G401 (cell line): Measurements from ENCODE around the gene CDH23. TPM values are rescaled to one million over a fixed set of nuclear protein-coding genes. Genes with fewer than 3 reads are reported as not detected.

ENCODE experiments used
- DNase-seq: peaks from one replicate; pipeline ENCODE4 v3.0.0-alpha.2; 2015; ENCODE audit warnings: low spot score
- in situ Hi-C: cut with HindIII; loops from 2 replicates; pipeline ENCODE4 v1.10.0; 2016; ENCODE audit warnings: low sequenced_read_pairs, mixed read lengths
- total RNA-seq: library from RNA; depleted of rRNA; stranded (reverse); fragments of >200 nt; shearing (Covaris generic); gene quantifications from 2 replicates; pipeline ENCODE4 v1.2.3, GENCODE V29; 2014

CDH23 gene
- total RNA-seq, 1 experiment from 2014 or later = 5.9 TPM

DNA sequence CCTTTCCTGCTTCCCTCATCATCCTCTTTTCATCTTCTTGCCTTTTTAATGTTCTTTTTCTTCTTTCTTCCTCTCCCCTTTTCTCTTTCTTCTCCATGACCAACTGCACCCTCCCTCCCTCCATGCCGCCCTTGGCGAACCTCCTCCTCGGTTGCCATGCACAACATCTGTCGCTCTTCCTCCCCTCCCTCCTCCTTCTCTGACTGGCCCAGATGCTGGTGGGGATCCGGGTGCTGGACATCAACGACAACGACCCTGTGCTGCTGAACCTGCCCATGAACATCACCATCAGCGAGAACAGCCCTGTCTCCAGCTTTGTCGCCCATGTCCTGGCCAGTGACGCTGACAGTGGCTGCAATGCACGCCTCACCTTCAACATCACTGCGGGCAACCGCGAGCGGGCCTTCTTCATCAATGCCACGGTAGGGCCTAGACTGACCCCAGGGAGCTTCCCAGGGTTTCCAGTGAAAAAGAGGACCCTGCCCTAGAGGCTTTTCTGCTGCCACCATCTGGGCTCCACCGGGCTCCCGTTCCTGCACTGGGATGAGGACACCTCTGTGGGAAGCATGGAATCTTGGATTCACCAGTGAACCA, 388.1 kb downstream of the CDH23 start:
- in situ Hi-C loops = no loop called here
- DNase-seq = no peak

DNA sequence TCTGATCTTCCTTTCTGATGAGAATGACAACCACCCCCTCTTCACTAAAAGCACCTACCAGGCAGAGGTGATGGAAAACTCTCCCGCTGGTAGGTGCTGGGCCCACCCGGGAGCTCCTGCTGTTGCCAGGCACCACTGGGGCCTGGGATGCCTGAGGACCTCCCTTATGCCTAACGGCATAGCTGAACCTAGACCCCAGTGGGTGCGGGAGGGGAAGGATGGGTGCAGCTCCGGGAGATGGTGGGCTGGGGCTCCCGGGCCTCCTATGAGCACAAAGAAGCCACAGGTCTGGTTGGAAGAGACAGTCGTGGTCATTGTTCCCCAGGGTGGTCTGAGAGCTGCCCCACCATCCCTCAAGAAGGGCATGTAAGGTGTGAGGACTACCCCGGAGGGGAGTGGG, 392.2 kb downstream of the CDH23 start:
- DNase-seq = no peak
- in situ Hi-C loops = no loop called here

DNA sequence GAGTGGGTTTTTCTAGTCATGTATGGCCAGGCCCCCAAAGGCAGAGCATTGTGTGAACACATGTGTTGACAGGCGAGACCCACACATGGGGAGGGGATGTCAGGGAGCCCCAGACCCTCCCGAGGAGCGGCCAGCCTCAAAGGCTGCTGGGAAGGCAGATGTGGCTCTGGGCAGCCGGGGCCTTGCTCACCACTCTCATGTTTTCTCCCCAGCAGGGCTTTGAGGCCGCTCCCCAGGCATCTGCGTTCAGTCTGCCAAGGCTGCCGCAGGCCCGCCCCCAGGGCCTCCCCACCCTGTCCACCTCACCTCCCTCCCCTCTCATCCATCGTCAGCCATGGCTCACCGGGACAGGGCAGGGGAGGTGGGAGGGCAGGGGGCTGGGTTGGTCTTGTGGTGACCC, 393.2 kb downstream of the CDH23 start:
- in situ Hi-C loops = no loop called here
- no peak for DNase-seq

DNA sequence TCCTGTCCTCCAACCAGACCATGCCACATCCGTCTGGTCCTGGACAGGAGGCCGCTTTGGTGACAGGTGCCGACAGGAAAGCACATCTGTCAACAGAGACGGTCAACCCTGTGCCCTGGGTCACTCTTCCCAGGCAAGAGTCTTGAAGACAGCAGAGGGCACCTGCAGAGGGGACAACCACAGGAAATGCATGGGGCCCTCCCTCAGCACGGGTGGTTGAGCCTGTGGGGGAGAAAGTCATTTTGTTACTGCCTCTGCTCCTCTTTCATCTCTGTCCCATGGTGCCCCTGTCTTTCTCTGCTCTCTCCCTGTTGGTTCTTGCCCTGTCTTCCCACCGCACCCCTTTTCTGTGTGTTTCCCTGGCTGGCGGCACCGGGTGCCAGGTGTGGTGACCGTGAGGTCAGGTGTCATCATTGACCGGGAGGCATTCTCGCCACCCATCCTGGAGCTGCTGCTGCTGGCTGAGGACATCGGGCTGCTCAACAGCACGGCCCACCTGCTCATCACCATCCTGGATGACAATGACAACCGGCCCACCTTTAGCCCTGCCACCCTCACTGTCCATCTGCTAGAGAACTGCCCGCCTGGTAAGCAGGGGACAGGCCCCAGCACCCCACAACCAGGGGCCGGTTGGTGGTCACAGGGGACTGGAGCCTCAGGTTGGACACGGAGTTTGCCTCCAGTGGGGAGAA, 394.2 kb downstream of the CDH23 start:
- DNase-seq = no peak
- in situ Hi-C loops = no loop called here

DNA sequence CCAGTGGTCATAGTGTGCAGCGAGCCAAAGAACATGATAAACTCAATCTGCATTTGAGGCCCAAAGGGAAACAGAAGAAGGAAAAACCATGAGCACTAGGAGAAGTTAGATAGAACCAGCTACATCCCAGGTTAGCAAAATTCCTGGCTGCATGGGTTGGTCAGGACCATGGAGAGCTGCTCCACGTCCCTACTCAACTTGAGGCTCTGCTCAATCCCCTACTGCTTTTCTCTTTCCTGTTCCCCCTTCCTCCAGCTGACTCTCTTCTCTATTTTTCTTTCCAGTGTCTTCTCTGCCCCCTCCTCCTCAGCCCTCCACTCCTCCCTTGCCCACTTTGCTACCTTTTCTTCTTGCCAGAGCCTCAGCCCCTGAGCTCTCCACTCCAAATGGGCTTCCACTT, 398.5 kb downstream of the CDH23 start:
- no peak for DNase-seq
- in situ Hi-C loops = no loop called here

DNA sequence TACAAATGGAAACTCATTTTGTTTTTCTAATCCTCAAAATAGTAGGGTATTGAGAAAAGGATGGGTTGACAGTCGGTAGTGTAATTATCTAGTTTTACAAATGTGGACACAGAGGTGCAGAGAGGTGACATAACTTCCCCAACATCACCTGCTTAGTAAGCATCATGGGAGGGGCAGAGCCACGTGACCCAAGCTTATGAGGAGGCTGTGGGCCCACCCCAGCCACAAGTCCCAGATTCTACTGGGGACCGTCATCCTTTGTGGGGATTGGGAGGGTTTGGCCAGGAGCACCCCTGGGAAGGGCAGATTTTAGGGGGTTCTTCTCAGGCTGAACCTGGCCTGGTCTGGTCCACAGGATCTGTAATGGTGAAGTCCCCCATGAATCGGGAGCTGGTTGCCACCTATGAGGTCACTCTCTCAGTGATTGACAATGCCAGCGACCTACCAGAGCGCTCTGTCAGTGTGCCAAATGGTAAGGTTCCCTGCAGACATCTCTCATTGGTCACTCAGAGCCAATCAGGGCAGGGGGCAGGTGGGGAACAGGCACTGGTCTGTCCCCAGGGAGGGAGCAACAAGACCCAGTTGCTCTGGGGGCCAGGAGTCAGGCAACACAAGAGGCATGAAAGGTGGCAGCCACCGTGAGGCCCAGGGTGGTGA, 400.2 kb downstream of the CDH23 start:
- no peak for DNase-seq
- in situ Hi-C loops = no loop called here

DNA sequence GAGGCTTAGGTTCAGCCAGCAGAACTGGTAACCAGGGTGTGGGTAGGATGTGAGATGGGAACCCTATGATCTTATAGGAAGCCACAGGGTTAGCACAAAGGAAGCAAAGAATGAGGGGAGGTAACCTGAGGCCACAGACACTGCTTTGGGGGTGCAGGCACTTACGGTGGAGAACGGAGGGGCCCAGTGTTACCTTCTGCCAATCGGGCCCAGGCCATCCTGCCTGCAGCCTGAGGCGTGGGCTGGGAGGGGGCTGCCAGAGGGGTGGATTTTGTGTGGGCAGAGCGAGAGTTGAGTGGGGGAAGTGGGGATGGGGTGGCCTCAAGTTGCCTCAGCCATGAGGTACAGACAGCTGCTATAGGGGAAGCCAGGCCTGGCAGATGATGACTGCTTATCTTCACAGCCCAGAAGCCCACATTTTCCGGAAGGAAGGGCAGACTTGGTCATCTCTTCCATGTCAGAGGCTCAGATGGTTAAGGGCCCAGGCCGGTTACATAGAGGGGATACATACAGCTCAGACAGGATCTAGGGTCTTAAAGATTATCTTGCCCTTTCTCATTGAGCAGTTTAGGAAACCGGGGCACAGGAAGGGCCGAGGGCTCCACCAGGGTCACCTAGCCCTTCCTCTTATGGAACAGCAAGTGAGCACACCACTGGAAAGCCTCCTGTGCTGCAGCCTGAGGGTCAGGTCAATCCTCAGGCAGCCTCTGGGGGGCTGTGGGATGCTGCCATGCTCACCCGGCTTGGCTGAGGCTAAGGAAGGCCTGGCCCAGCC, 401.0 kb downstream of the CDH23 start:
- in situ Hi-C loops = no loop called here

DNA sequence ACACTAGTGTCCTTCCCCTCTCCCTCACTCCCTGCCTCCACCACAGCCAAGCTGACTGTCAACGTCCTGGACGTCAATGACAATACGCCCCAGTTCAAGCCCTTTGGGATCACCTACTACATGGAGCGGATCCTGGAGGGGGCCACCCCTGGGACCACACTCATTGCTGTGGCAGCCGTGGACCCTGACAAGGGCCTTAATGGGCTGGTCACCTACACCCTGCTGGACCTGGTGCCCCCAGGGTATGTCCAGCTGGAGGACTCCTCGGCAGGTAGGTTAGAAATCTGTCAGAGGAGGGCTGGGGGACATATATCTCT, 401.5 kb downstream of the CDH23 start:
- DNase-seq = no peak
- in situ Hi-C loops = no loop called here

More for the DNA sequence above, 401.0 kb downstream of the CDH23 start:
- no peak for DNase-seq

DNA sequence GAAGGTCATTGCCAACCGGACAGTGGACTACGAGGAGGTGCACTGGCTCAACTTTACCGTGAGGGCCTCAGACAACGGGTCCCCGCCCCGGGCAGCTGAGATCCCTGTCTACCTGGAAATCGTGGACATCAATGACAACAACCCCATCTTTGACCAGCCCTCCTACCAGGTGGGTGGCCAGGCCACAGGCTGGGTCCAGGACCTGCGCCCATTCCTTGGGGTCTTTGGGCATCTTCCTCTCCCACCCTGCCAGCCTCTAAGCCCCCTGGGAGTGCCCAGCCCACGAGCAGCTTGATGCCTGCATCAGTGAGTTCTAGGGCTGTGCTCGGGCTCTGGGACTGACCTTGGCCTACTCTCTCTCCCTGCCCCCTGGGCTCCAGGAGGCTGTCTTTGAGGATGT, 402.4 kb downstream of the CDH23 start:
- DNase-seq = no peak
- in situ Hi-C loops = no loop called here

DNA sequence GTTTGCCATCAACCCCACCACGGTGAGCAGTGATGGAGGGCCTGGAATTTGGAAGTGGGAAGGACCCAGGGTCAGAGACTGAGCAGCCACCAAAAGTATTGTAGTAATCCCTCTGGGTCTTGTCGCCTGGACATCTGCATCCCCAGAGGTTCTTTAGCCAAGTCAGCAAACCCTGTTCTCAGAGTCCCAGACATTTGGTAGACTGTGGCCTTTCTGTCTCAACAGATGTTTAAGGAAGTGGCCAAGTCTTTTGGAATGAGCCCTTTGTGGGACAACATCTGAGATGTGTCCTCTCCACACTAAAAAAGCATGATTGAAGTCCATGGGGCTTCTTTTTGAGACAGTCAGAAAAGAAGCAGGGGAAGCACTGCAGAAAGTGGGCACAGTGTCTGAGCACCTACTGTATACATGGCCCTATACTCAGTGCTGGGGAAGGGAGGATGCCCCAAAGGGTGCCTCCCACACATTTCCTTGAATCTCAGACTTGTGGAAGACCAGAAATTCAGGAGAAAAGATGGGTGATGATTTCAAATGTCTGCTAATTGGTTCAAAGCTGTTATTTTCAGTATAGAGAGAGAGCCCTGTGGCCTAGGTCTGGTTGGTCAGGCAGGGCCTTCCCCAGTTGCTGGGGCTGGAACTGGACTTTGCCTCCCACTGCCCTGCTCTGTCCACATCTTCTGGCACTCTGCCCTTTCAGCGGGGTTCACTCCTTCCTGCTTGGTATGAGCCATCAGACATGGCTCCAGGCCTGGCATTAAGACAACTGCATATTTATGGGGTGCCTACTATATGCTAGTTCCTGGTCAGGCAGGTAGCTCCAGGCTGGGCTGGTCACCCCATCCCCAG, 403.1 kb downstream of the CDH23 start:
- no peak for DNase-seq
- in situ Hi-C loops = no loop called here

DNA sequence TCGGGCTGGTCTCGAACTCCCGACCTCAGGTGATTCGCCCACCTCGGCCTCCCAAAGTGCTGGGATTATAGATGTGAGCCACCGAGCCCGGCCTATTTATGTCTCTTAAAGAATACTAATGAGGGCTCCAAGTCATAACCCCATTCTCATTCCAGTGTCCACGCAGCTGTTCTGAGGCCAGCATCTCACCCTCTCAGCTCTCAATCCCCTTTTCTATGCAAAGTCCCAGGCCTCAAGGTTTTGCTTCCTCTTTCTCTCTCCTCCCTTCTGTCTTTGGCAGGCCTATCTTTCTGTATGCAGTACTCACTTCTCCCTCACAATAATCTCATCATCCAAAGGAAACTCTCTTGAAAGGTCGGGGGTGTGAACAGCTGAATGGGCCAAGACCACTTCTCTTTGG, 404.6 kb downstream of the CDH23 start:
- in situ Hi-C loops = no loop called here
- no peak for DNase-seq

DNA sequence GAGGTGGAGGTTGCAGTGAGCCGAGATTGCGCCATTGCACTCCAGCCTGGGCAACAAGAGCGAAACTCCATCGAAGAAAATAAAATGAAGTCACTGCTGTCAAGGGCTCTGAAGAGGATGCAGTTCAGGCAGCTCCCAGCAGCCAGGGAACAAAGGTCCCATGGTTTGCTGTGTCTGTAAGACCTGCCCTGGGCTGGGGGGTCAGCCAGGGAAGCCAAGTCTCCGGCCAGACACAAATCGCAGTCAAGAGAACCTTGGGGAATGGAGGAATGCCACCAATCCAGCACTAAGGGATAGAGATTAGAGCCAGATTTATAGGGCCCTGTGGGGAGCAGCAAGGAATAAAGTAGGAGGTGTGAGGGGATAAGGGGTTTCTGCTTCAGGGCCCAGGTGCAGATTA, 405.5 kb downstream of the CDH23 start:
- in situ Hi-C loops = no loop called here
- DNase-seq = no peak

DNA sequence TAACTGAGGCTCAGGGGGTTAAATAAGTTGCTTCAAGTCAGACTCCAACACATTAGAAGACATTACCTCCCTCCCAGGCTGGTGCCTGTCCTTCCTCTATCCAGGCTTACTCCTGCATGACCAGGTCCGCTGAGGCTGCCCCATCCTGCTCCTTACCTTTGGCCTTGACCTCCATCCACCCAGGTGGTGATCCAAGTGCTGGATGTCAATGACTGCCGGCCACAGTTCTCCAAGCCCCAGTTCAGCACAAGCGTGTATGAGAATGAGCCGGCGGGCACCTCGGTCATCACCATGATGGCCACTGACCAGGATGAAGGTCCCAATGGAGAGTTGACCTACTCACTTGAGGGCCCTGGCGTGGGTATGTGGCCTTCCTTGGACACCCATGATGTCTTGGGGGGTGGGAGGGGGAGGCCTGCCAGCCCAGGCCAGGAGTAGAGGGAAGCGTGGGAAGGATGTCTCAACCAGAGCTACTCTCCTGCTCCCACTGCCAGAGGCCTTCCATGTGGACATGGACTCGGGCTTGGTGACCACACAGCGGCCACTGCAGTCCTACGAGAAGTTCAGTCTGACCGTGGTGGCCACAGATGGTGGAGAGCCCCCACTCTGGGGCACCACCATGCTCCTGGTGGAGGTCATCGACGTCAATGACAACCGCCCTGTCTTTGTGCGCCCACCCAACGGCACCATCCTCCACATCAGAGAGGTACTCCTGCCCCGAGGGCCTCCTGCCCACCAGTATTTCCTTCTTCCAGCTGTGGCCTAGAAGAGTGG, 406.2 kb downstream of the CDH23 start:
- in situ Hi-C loops = no loop called here
- DNase-seq = no peak

DNA sequence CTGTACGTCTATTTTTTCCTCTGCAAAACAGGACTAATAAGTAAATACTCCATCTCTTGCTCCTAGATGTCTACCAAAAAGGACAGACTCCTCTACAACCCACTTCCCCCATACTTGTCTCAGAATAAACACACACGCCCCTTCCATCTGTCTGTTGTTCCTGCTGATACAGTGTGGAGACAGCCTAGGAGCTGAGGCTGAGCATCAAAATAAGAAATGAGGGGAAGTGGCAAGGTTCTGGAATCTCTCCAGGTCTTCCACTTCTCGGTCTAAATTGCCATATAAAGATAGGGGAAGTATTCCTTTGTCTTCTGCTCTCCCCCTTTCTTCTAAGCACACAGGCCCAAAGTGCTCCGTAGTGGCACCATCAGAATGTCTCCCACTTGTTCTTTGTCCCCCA, 407.4 kb downstream of the CDH23 start:
- DNase-seq = no peak
- in situ Hi-C loops = no loop called here

DNA sequence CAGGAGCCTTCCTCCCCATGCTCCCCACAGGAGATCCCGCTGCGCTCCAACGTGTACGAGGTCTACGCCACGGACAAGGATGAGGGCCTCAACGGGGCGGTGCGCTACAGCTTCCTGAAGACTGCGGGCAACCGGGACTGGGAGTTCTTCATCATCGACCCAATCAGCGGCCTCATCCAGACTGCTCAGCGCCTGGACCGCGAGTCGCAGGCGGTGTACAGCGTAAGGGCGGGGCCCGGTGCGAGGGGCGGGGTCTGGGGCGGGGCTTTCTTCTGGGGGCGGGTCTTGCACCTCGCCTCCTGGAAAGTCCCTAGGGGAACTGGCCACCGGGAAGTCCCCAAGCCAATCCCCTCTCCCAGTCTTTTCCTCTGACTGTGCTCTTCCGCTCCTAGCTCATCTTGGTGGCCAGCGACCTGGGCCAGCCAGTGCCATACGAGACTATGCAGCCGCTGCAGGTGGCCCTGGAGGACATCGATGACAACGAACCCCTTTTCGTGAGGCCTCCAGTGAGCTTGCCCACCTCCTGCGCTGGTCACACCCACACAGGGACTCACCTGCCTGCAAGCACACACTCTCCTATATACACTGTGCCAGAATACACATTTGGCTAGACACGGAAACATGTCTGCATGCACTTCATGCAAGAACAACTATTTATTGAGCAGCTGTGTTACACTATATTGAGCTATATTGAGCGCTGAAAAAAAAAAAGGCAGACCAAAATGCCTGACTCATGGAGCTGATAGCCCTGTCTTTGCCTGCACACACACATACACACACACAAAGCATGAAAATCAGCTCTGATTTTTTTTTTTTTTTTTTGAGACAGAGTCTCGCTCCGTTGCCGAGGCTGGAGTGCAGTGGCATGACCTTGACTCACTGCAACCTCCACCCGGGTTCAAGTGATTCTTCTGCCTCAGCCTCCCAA, 409.3 kb downstream of the CDH23 start:
- in situ Hi-C loops = no loop called here
- no peak for DNase-seq

DNA sequence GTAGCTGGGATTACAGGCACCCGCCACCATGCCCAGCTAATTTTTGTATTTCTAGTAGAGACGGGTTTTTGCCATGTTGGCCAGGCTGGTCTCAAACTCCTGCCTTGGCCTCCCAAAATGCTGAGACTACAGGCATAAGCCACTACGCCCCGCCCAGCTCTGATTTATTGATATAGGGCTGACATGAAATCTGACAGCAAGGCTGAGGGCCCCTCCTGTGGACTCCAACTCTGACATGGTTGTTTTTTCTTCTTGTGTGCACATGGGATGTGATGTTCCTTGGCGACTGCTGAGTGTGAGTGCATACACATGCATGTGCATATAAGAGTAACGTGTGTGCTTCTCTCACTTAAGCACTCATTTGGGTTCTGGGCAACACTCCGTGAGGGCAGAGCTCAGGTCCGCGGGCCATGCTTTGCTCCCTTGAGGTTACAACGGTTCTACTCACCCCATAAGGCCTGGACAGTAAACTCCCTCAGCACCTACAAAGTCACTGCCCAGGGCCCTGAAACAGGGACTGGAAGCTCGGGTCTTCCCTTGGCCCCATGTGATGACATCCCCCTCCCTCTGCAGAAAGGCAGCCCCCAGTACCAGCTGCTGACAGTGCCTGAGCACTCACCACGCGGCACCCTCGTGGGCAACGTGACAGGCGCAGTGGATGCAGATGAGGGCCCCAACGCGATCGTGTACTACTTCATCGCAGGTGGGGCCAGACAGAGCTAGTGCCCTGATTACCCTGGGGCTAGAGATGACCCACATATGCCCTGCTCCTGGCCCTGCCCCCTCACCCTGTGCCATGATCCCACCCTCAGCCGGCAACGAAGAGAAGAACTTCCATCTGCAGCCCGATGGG, 410.2 kb downstream of the CDH23 start:
- no peak for DNase-seq
- in situ Hi-C loops = no loop called here
